Erythroblast (primary cell): ENCODE data around the gene CFAP77.

Experiments used
- GATA1 ChIP-seq: IDR thresholded peaks from 2 replicates; pipeline ENCODE4 v1.6.1; 2011; ENCODE audit warnings: low read depth, mild to moderate bottlenecking, control low read depth, low read length, moderate library complexity
- POLR2A ChIP-seq: IDR thresholded peaks from 2 replicates; pipeline ENCODE4 v1.6.1; 2011; ENCODE audit warnings: mild to moderate bottlenecking, low read length

GRCh38 chr9:132472199-132472598 lies 62.2 kb downstream of the CFAP77 start:
- TF ChIP-seq POLR2A (no peak), GATA1 (no peak)
